GM12874 (cell line): ENCODE measurements around the gene NUDT16L1.

Source experiments
- TF ChIP-seq, protein P1 (sequence below): IDR thresholded peaks from 2 replicates; pipeline ENCODE4 v1.5.1; 2011; ENCODE audit warnings: low read depth, mild to moderate bottlenecking, control low read depth, low read length, moderate library complexity; ENCODE audit not compliant: insufficient read depth

NUDT16L1 gene

DNA sequence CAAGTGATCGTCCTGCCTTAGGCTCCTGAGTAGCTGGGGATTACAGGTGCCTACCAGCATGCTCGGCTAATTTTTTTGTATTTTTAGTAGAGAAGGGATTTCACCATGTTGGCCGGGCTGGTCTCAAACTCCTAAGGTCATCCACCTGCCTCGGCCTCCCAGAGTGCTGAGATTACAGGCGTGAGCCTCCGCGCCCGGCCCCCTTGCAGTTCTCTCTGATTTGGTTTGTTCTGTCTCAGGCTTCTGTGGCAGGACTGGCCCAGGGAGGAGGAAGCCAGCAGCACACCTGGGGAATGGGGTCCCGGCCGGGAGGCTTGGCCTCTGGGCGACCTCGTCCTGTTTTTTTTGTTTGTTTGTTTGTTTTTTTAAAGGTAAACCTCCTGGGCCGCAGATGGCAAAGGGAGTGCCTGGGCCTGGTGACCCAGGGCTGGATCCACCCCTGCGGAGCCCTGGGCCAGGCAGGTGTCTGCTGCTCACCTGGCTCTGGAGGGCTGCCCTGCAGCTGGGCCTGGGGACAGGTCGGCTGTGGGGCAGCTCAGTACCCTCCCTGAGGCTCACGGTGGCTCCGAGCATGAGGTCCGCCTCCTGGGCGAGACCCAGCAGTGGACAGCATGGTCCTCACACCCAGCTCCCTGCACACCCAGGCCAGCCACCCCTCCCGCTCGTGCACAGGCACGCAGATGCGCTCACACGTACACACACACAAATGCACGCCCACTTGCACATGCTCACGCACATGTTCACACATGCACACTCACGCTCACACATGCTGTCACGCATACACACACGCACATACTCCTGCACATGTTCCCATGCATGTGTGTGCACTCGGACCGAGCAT lies 3.3 kb upstream of the NUDT16L1 start:
- TF ChIP-seq, protein P1, sequence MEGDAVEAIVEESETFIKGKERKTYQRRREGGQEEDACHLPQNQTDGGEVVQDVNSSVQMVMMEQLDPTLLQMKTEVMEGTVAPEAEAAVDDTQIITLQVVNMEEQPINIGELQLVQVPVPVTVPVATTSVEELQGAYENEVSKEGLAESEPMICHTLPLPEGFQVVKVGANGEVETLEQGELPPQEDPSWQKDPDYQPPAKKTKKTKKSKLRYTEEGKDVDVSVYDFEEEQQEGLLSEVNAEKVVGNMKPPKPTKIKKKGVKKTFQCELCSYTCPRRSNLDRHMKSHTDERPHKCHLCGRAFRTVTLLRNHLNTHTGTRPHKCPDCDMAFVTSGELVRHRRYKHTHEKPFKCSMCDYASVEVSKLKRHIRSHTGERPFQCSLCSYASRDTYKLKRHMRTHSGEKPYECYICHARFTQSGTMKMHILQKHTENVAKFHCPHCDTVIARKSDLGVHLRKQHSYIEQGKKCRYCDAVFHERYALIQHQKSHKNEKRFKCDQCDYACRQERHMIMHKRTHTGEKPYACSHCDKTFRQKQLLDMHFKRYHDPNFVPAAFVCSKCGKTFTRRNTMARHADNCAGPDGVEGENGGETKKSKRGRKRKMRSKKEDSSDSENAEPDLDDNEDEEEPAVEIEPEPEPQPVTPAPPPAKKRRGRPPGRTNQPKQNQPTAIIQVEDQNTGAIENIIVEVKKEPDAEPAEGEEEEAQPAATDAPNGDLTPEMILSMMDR, result no peak

GRCh38 chr16:4690946-4691665 lies 2.3 kb upstream of the NUDT16L1 start:
- TF ChIP-seq, protein P1, result no peak

- TF ChIP-seq, protein P1, result no peak
Observed at GRCh38 chr16:4691666-4692412, 1.5 kb upstream of the NUDT16L1 start.

DNA sequence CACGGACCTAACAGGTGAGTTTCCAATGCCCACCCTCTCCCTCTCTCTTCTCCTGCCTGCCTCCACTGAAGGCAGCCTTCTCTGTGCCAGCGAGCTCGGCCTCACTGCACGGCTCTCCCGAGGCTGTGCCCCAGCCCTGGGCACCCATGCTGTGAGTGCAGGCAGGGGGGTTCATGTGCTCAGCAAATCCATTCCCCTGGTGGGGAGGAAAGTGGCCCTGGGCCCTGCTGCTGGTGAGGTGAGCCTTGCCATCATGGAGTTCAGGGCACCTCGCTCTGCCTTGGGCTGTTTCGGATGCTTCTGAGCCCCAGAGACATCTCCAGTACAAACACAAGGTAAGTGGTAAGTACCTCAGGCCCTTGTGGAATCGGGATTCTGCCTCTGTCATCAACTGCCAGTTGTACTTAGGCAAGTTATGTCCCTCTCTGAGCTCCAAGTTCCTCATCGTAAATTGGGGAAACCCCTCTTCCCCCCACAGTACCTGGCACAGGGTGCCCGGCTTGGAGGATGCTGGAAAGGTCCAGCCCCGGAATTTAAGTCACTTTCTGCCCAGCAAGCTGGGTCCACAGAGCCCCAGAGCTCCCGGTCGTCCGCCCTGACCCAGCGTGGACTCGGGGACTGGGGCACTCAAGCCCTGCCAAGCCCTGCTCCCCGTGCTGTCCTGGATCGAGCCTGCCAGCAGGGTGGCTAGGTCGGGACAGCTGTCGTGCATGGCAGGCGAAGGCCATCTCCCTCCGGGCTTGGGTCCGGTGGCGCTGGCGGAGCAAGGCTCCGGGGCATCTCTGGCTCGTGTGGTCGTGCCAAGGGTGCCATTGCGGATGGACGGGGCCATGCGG lies 684 bp upstream of the NUDT16L1 start:
- TF ChIP-seq, protein P1, result no peak

GRCh38 chr16:4693956-4694641 lies 737 bp downstream of the NUDT16L1 start:
- TF ChIP-seq, protein P1, result no peak

DNA sequence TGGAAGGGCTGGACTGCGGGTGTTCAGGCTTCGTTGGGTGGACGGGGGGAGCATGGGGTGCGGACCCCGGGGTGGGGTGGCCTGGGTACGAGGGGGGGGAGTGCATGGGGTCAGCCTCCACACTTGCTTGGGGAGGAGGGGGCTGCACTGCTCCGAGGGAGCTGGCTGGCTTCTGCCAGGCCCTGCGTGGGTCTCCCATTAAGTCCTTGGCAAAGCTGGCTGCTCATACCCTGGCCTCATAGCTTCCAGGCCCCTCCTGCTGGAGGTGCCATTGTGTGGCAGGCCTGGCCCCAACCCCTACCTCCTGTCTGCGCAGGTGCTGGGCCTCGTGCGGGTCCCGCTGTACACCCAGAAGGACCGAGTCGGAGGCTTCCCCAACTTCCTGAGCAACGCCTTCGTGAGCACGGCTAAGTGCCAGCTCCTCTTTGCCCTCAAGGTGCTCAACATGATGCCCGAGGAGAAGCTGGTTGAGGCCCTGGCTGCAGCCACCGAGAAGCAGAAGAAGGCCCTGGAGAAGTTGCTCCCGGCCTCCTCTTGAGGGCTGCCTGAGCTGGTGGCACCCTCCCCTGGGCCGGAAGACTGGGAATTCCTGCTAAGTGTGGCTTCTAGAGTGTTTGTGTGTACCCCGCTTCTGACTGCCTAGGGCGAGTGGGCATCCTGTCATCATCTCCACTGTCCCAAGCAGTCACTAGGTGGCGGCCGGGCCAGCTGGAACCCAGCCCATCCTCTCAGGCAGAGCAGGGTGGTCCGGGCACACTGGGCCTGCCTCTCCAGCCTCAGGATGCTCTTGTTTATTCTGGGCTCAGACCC lies 1.5 kb downstream of the NUDT16L1 start:
- TF ChIP-seq, protein P1, result no peak
